ENCODE measurements around the gene IRGC. TPM values are rescaled to one million over a fixed set of nuclear protein-coding genes. Genes with fewer than 3 reads are reported as not detected.

The IRGC gene
- total RNA-seq, 3 donors from 2014 or later = not detected

DNA sequence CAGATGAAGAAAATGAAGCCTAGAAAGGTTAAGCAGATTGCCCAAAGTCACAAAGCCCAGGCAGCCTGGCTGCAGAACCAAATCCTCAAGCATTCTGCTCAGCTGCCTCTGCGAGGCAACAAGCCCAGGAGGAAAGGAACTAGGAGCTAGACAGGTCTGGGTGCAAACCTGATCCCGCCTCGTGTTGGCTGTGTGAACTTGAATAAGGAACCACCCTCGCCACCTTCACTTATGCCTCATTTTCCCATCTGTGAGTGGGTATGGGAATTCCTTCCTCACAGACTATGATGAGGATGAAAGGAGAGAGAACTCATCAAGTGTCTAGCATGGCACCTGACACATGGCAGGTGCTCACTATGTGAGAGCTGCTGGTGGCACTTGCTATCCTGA lies 32.3 kb downstream of the IRGC start:
- no peak overlapping the region for H3K4me3 ChIP-seq
- H3K36me3 ChIP-seq = peaks cover 9% of the 10 kb centered on the region
- no peak for DNase-seq (ENCODE audit: low spot score in 2 of 2)
- no peaks in the 10 kb centered on the region for H3K4me1 ChIP-seq
- no peaks in the 10 kb centered on the region for H3K27me3 ChIP-seq
- no peak overlapping the region for H3K27ac ChIP-seq
- TF ChIP-seq, protein P1, sequence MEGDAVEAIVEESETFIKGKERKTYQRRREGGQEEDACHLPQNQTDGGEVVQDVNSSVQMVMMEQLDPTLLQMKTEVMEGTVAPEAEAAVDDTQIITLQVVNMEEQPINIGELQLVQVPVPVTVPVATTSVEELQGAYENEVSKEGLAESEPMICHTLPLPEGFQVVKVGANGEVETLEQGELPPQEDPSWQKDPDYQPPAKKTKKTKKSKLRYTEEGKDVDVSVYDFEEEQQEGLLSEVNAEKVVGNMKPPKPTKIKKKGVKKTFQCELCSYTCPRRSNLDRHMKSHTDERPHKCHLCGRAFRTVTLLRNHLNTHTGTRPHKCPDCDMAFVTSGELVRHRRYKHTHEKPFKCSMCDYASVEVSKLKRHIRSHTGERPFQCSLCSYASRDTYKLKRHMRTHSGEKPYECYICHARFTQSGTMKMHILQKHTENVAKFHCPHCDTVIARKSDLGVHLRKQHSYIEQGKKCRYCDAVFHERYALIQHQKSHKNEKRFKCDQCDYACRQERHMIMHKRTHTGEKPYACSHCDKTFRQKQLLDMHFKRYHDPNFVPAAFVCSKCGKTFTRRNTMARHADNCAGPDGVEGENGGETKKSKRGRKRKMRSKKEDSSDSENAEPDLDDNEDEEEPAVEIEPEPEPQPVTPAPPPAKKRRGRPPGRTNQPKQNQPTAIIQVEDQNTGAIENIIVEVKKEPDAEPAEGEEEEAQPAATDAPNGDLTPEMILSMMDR (IDR thresholded peaks at IDR 0.05) = no peak
- no peak for TF ChIP-seq POLR2AphosphoS5 (IDR thresholded peaks at IDR 0.05)
- TF ChIP-seq POLR2A (IDR thresholded peaks at IDR 0.05) = no peak
- intact Hi-C loops (cut with DNase I; ENCODE audit: low total_unique reads) = no loop called here
- H3K9me3 ChIP-seq = no peaks in the 10 kb centered on the region

DNA sequence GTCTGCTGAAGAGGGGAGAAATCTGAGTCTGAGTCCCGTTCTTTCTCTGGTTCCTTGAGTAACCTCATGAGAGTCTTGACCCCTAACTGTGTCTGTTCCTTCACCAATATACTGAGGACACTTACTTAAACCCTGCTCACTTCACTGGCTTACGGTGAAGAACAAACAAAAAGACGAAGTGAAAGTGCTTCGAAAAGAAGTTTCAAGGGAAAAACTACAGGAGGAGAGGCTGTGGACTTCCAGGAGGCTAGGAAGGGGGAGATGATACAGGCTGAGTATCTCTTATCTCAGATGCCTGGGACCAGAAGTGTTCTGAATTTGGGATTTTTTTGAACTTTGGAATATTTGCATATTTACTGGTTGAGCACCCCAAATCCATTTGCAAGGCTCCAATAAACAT lies 32.8 kb downstream of the IRGC start:
- Histone ChIP-seq H3K27ac (no peak overlapping the region), H3K9me3 (no peaks in the 10 kb centered on the region), H3K36me3 (peaks cover 9% of the 10 kb centered on the region), H3K4me1 (no peaks in the 10 kb centered on the region), H3K27me3 (no peaks in the 10 kb centered on the region), H3K4me3 (no peak overlapping the region)
- no peak for DNase-seq (ENCODE audit: low spot score in 2 of 2)
- intact Hi-C loops (cut with DNase I; ENCODE audit: low total_unique reads) = no loop called here
- no peak for TF ChIP-seq POLR2AphosphoS5 (IDR thresholded peaks at IDR 0.05)
- no peak for TF ChIP-seq POLR2A (IDR thresholded peaks at IDR 0.05)
- TF ChIP-seq, protein P1 (IDR thresholded peaks at IDR 0.05) = no peak

DNA sequence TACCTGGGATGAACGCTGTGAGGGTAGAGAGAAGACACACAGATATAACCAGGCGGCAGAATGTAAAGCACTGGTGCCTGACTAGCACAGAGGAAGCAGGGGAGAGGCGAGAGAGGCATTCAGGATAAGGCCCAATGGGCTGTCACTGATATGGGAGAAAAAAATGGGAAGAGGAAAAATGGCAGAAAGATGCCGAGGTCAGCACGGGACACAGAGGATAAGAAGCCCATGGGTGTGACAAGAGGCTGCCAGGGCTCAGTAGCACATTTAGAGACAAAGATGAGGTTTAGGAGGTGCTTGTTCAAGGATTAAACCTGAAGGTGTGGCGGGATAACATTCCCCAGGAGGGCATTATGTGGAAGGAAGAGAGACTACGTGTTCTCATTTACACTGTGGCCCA lies 33.3 kb downstream of the IRGC start:
- DNase-seq (ENCODE audit: low spot score in 2 of 2) = no peak
- H3K4me3 ChIP-seq = no peak overlapping the region
- intact Hi-C loops (cut with DNase I; ENCODE audit: low total_unique reads) = no loop called here
- no peak overlapping the region for H3K27ac ChIP-seq
- peaks cover 9% of the 10 kb centered on the region for H3K36me3 ChIP-seq
- TF ChIP-seq POLR2AphosphoS5 (IDR thresholded peaks at IDR 0.05) (no peak), POLR2A (IDR thresholded peaks at IDR 0.05) (no peak)
- TF ChIP-seq, protein P1 (IDR thresholded peaks at IDR 0.05) = no peak
- no peaks in the 10 kb centered on the region for H3K27me3 ChIP-seq
- no peaks in the 10 kb centered on the region for H3K4me1 ChIP-seq
- H3K9me3 ChIP-seq = no peaks in the 10 kb centered on the region

DNA sequence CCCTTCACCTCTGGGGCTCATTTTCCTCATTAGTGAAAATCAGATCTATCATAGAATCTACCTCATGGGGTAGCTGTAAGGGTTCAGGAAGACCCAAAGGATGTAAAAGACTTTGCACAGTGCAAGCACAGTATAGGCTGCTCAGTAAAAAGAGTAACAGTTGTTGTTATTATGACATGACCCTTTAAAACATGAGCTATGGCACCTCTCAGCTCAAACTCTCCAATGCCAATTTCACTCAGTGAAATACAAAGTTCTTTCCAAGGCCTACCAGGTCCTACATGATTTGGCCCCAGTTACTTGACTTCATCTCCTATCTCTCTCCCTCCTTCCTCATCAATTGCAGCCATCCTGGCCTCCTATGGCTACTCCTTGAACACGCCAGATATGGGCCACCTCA lies 34.0 kb downstream of the IRGC start:
- TF ChIP-seq, protein P1 (IDR thresholded peaks at IDR 0.05) = no peak
- TF ChIP-seq POLR2AphosphoS5 (IDR thresholded peaks at IDR 0.05) (no peak), POLR2A (IDR thresholded peaks at IDR 0.05) (no peak)
- Histone ChIP-seq H3K27ac (no peak overlapping the region), H3K4me1 (no peaks in the 10 kb centered on the region), H3K36me3 (peaks cover 9% of the 10 kb centered on the region), H3K4me3 (no peak overlapping the region), H3K27me3 (no peaks in the 10 kb centered on the region), H3K9me3 (no peaks in the 10 kb centered on the region)
- intact Hi-C loops (cut with DNase I; ENCODE audit: low total_unique reads) = no loop called here
- no peak for DNase-seq (ENCODE audit: low spot score in 2 of 2)

DNA sequence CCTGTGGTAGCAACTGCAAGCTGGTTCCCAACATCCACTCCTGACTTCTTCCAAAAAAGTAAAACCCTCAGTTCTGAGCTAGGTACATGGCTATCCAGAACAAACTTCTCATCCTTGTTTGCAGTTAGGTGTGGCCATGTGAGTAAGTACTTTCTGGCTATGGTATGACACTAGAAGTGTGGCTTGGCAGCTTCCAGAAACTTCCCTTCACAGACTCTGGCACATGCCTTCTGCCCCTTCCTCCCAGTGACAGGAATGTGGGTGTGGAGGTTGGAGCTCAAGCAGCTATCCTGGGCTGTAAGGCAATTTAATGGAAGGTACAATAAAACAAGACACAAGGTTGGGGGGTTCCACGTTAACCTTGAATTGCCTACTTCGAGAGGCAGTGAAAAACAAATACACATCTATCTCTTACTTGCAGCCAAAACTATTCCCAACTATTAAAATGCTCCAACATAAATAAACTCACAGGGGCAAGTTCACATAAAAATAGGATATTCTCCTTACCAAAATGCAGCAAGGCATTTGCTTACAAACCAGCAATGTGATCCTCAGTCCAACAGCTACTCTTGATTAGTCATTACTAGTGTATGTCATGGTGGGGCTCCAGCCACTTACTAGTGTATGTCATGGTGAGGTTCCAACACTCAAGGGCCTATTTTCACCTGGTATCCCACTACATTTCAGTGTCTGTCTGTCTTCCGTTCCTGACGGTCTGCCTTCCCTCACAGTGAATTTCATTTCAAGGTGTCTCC lies 35.8 kb downstream of the IRGC start:
- TF ChIP-seq POLR2A (IDR thresholded peaks at IDR 0.05) (no peak), POLR2AphosphoS5 (IDR thresholded peaks at IDR 0.05) (no peak)
- TF ChIP-seq, protein P1 (IDR thresholded peaks at IDR 0.05) = no peak
- Histone ChIP-seq H3K36me3 (peaks cover 9% of the 10 kb centered on the region), H3K27ac (no peak overlapping the region), H3K4me3 (no peak overlapping the region), H3K9me3 (no peaks in the 10 kb centered on the region), H3K27me3 (no peaks in the 10 kb centered on the region), H3K4me1 (no peaks in the 10 kb centered on the region)
- no peak for DNase-seq (ENCODE audit: low spot score in 2 of 2)
- intact Hi-C loops (cut with DNase I; ENCODE audit: low total_unique reads) = no loop called here
